K562 (cell line): Measurements from ENCODE around the gene RANBP3. TPM values are rescaled to one million over a fixed set of nuclear protein-coding genes. Genes with fewer than 3 reads are reported as not detected.

ENCODE experiments used
- ARID1B ChIP-seq: fragments of 450-650 bp; IDR thresholded peaks from 2 replicates; pipeline ENCODE4 v1.6.1; 2016; ENCODE audit warnings: antibody characterized with exemption, mild to moderate bottlenecking, inconsistent platforms
- ERF ChIP-seq: fragments of 450-650 bp; formaldehyde crosslinking; IDR thresholded peaks from 2 replicates; pipeline ENCODE4 v1.4.0; 2020; ENCODE audit warnings: mild to moderate bottlenecking, mixed read lengths
- MTA2 ChIP-seq: fragments of 450-650 bp; IDR thresholded peaks from 2 replicates; pipeline ENCODE4 v1.6.1; 2016; ENCODE audit warnings: low read depth
- NCOR1 ChIP-seq: fragments of 450-650 bp; IDR thresholded peaks from 2 replicates; pipeline ENCODE4 v1.6.1; 2016; ENCODE audit warnings: mild to moderate bottlenecking, moderate library complexity
- PHF8 ChIP-seq: fragments of 200-600 bp; sonication (generic); IDR thresholded peaks from 2 replicates; pipeline ENCODE4 v1.6.1; 2012; ENCODE audit warnings: mixed run types, mild to moderate bottlenecking, inconsistent platforms, low read length, moderate library complexity, borderline replicate concordance
- POLR3A ChIP-seq: IDR thresholded peaks from 2 replicates; pipeline ENCODE4 v1.6.1; 2011; ENCODE audit warnings: borderline replicate concordance, mild to moderate bottlenecking, moderate library complexity; ENCODE audit not compliant: insufficient read length, insufficient read depth; ENCODE audit errors: extremely low read depth
- RBM25 ChIP-seq: fragments of 200-400 bp; formaldehyde crosslinking; IDR thresholded peaks from 2 replicates; pipeline ENCODE4 v1.6.1; 2018; ENCODE audit warnings: low read length, low read depth, moderate library complexity; ENCODE audit not compliant: severe bottlenecking
- RCOR1 ChIP-seq, 2 experiments: IDR thresholded peaks; 2 replicates each; pipeline ENCODE4 v1.6.1; 2012; ENCODE audit warnings: low read depth in 2 of 2, low read length in 2 of 2, borderline replicate concordance in 1 of 2, improper control_type of control experiment in 1 of 2
- TAL1 ChIP-seq: fragments of 450-650 bp; IDR thresholded peaks from 2 replicates; pipeline ENCODE4 v1.6.1; 2016; ENCODE audit warnings: mild to moderate bottlenecking
- TBP ChIP-seq: optimal IDR thresholded peaks from 2 replicates; pipeline ENCODE3; 2011; ENCODE audit warnings: low read depth, low read length, improper control_type of control experiment
- ZNF766 ChIP-seq: fragments of 200-800 bp; sonication (Bioruptor generic); conservative IDR thresholded peaks from 2 replicates; pipeline ENCODE4 v1.6.1; 2016; ENCODE audit warnings: missing genetic modification characterization, missing compliant biosample characterization
- ZZZ3 ChIP-seq: fragments of 450-650 bp; IDR thresholded peaks from 2 replicates; pipeline ENCODE4 v1.6.1; 2016; ENCODE audit warnings: antibody characterized with exemption, mild to moderate bottlenecking, moderate library complexity
- polyA plus RNA-seq, 8 experiments: library from polyadenylated mRNA; depleted of rRNA in 4 of 8; stranded (reverse) in 5 of 8; unstranded in 3 of 8; fragments of >200 nt; fragmentation: Nextera tagmentation in 2 of 8; fragmentation: Illumina TruSeq in 1 of 8; extraction: Ambion mirVana in 2 of 8; extraction: Trizol in 1 of 8; gene quantifications; 2 replicates each; pipeline versions ENCODE4 v1.2.1 to v1.2.3, GENCODE V29; 2011 to 2014; ENCODE audit warnings: inconsistent platforms in 1 of 8, missing spikeins in 1 of 8
- total RNA-seq, 7 experiments: library from RNA; depleted of rRNA in 6 of 7; stranded (reverse); fragments of >200 nt in 6 of 7; fragmentation: Illumina TruSeq in 2 of 7; extraction: Trizol in 2 of 7; gene quantifications; 2 replicates each; pipeline versions ENCODE4 v1.2.1 to v1.2.3, GENCODE V29; 2011 to 2021; ENCODE audit warnings: low replicate concordance in 1 of 7
- TF ChIP-seq, protein P1 (sequence below): fragments of 200-800 bp; sonication (Bioruptor generic); IDR thresholded peaks from 2 replicates; pipeline ENCODE4 v1.6.1; 2016; ENCODE audit warnings: missing genetic modification characterization, missing compliant biosample characterization
- TF ChIP-seq, protein P2 (sequence below), 2 experiments: IDR thresholded peaks in 1 of 2; conservative IDR thresholded peaks in 1 of 2; 2 replicates each; pipeline ENCODE4 v1.6.1; 2016; ENCODE audit warnings: low read depth in 2 of 2, mild to moderate bottlenecking in 1 of 2, missing compliant biosample characterization in 1 of 2, missing genetic modification characterization in 1 of 2, moderate library complexity in 1 of 2
- TF ChIP-seq, protein P3 (sequence below): fragments of 450-650 bp; formaldehyde crosslinking; IDR thresholded peaks from 2 replicates; pipeline ENCODE4 v1.4.0; 2020; ENCODE audit warnings: mild to moderate bottlenecking, moderate library complexity
- TF ChIP-seq, protein P4 (sequence below): fragments of 450-650 bp; IDR thresholded peaks from 2 replicates; pipeline ENCODE4 v1.6.1; 2016; ENCODE audit warnings: missing biosample characterization, missing genetic modification characterization

The RANBP3 gene
- total and polyA plus RNA-seq, 9 of the 15 experiments (the other 6 are each of a cell fraction or from before 2014, with no cell fraction given), result 0.90 to 95.1 (median 63.2) TPM

DNA sequence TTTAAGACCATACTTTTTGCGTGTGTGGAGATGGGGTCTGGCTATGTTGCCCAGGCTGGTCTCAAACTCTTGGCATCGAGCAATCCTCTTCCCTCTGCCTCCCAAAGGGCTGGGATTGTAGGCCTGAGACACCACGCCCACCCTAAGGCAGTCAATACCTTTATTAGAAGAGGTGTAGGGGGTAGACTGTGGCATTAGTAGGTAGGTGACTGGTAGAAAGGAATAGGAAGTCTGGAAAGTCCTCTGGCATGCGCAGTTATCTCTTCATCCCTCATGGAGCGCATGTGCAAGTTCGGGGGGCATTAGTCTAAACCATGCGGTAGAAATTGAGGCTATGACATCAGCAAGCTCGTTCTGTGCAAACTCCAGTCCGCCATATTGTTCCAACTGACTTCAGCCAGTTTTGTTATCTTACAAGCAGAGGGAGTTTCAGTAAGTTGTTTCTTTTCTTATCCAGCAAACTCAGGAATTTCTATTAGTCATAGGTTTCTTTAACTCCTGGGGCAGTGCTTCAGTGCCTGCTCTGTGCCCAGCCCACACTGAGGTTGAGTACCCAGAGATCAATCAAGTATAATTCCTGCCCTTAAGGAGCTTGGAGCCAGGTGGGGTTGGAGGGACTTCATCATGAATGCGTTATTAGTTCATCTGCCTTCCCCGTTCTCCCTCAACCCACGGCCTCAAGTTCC is 7.3 kb upstream of the RANBP3 start (continued):
- no peak for TF ChIP-seq POLR3A
- peak; percentile 88 for TF ChIP-seq ZNF766 (CRISPR knock-in tag)
- TF ChIP-seq MTA2, result peak; percentile 64
- TF ChIP-seq, protein P1, sequence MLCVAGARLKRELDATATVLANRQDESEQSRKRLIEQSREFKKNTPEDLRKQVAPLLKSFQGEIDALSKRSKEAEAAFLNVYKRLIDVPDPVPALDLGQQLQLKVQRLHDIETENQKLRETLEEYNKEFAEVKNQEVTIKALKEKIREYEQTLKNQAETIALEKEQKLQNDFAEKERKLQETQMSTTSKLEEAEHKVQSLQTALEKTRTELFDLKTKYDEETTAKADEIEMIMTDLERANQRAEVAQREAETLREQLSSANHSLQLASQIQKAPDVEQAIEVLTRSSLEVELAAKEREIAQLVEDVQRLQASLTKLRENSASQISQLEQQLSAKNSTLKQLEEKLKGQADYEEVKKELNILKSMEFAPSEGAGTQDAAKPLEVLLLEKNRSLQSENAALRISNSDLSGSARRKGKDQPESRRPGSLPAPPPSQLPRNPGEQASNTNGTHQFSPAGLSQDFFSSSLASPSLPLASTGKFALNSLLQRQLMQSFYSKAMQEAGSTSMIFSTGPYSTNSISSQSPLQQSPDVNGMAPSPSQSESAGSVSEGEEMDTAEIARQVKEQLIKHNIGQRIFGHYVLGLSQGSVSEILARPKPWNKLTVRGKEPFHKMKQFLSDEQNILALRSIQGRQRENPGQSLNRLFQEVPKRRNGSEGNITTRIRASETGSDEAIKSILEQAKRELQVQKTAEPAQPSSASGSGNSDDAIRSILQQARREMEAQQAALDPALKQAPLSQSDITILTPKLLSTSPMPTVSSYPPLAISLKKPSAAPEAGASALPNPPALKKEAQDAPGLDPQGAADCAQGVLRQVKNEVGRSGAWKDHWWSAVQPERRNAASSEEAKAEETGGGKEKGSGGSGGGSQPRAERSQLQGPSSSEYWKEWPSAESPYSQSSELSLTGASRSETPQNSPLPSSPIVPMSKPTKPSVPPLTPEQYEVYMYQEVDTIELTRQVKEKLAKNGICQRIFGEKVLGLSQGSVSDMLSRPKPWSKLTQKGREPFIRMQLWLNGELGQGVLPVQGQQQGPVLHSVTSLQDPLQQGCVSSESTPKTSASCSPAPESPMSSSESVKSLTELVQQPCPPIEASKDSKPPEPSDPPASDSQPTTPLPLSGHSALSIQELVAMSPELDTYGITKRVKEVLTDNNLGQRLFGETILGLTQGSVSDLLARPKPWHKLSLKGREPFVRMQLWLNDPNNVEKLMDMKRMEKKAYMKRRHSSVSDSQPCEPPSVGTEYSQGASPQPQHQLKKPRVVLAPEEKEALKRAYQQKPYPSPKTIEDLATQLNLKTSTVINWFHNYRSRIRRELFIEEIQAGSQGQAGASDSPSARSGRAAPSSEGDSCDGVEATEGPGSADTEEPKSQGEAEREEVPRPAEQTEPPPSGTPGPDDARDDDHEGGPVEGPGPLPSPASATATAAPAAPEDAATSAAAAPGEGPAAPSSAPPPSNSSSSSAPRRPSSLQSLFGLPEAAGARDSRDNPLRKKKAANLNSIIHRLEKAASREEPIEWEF (CRISPR knock-in tag), result peak; percentile 51; the same call in 1 of the 2 replicates
- TF ChIP-seq ARID1B, result peak; percentile 85
- TF ChIP-seq RCOR1 (IDR thresholded peaks at IDR 0.05; ENCODE audit: borderline replicate concordance in 1 of 2, low read depth in 2 of 2, low read length in 2 of 2), result peak in 1 of 2 experiments; percentile 38; a peak in 1 of 4 replicates
- TF ChIP-seq PHF8, result peak; percentile 34; the same call in 1 of the 2 replicates
- TF ChIP-seq TBP, result no peak
- peak; percentile 65 for TF ChIP-seq NCOR1
- peak; percentile 74 for TF ChIP-seq TAL1
- TF ChIP-seq, protein P2, sequence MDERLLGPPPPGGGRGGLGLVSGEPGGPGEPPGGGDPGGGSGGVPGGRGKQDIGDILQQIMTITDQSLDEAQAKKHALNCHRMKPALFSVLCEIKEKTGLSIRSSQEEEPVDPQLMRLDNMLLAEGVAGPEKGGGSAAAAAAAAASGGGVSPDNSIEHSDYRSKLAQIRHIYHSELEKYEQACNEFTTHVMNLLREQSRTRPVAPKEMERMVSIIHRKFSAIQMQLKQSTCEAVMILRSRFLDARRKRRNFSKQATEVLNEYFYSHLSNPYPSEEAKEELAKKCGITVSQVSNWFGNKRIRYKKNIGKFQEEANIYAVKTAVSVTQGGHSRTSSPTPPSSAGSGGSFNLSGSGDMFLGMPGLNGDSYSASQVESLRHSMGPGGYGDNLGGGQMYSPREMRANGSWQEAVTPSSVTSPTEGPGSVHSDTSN (CRISPR knock-in tag; IDR thresholded peaks at IDR 0.05; ENCODE audit: low read depth), result no peak
- TF ChIP-seq, protein P2 (tag; conservative IDR thresholded peaks at IDR 0.05; ENCODE audit: low read depth), result no peak
- TF ChIP-seq, protein P3, sequence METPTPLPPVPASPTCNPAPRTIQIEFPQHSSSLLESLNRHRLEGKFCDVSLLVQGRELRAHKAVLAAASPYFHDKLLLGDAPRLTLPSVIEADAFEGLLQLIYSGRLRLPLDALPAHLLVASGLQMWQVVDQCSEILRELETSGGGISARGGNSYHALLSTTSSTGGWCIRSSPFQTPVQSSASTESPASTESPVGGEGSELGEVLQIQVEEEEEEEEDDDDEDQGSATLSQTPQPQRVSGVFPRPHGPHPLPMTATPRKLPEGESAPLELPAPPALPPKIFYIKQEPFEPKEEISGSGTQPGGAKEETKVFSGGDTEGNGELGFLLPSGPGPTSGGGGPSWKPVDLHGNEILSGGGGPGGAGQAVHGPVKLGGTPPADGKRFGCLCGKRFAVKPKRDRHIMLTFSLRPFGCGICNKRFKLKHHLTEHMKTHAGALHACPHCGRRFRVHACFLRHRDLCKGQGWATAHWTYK, result peak; percentile 45; the same call in 1 of the 2 replicates
- TF ChIP-seq ZZZ3, result no peak
- TF ChIP-seq, protein P4, sequence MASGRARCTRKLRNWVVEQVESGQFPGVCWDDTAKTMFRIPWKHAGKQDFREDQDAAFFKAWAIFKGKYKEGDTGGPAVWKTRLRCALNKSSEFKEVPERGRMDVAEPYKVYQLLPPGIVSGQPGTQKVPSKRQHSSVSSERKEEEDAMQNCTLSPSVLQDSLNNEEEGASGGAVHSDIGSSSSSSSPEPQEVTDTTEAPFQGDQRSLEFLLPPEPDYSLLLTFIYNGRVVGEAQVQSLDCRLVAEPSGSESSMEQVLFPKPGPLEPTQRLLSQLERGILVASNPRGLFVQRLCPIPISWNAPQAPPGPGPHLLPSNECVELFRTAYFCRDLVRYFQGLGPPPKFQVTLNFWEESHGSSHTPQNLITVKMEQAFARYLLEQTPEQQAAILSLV (tag), result peak; percentile 62
- TF ChIP-seq ERF (CRISPR knock-in tag), result 0 out of 2 replicates have a peak, but pooled peaks have one; percentile 14
- TF ChIP-seq RBM25, result peak; percentile 63
